GM21360 (cell line): ENCODE data around the gene PCDHGA7.
"Not testable (repeated sequence)": the region's sequence is repeated elsewhere in the genome, so short reads cannot be mapped to it uniquely, and the experiment has no call there.

Experiments
- ATAC-seq: cut with Tn5 transposase; IDR thresholded peaks from one replicate; pipeline ENCODE4 v1.9.1; 2021; ENCODE audit warnings: mild to moderate bottlenecking, moderate library complexity; ENCODE audit not compliant: unreplicated experiment

The PCDHGA7 gene

GRCh38 chr5:141382469-141383294 lies at the start of gene PCDHGA7:
Gene PCDHGA7, plus strand, starts transcription at chr5:141382742. Its CDS starts 158 bp downstream, at chr5:141382900.
- peak; percentile 73 for ATAC-seq

GRCh38 chr5:141338538-141339306 lies 43.8 kb upstream of the PCDHGA7 start, which contains the start of gene PCDHGA2:
Gene PCDHGA2, plus strand, starts transcription at chr5:141338760.
- ATAC-seq, result peak; percentile 76

- ATAC-seq, result not testable (repeated sequence)
Measured at GRCh38 chr5:141340781-141341354, 41.7 kb upstream of the PCDHGA7 start.

- ATAC-seq, result no peak
Measured at GRCh38 chr5:141342773-141343172, 39.8 kb upstream of the PCDHGA7 start.

- ATAC-seq, result no peak
Measured at GRCh38 chr5:141343242-141343952, 39.1 kb upstream of the PCDHGA7 start, which contains the start of gene PCDHGA3. Gene PCDHGA3, plus strand, starts transcription at chr5:141343829. Its CDS starts 205 bp downstream, at chr5:141344034.

GRCh38 chr5:141343953-141344463 lies 38.5 kb upstream of the PCDHGA7 start:
- no peak for ATAC-seq

- no peak for ATAC-seq
Measured at GRCh38 chr5:141345327-141345726, 37.2 kb upstream of the PCDHGA7 start.

- ATAC-seq, result not testable (repeated sequence)
Measured at GRCh38 chr5:141346017-141346416, 36.5 kb upstream of the PCDHGA7 start.

GRCh38 chr5:141349917-141350619 lies 32.5 kb upstream of the PCDHGA7 start, which contains the start of gene PCDHGB1:
Gene PCDHGB1, plus strand, starts transcription at chr5:141350099. Its CDS starts 162 bp downstream, at chr5:141350261.
- no peak for ATAC-seq

GRCh38 chr5:141351591-141351990 lies 31.0 kb upstream of the PCDHGA7 start:
- no peak for ATAC-seq

GRCh38 chr5:141354900-141355469 lies 27.6 kb upstream of the PCDHGA7 start, which contains the start of gene PCDHGA4:
Gene PCDHGA4, plus strand, starts transcription at chr5:141355021. Its CDS starts 87 bp downstream, at chr5:141355108.
- ATAC-seq, result no peak

- ATAC-seq, result no peak
Measured at GRCh38 chr5:141355641-141356040, 26.9 kb upstream of the PCDHGA7 start.

- no peak for ATAC-seq
Measured at GRCh38 chr5:141356133-141356532, 26.4 kb upstream of the PCDHGA7 start.

GRCh38 chr5:141356950-141357349 lies 25.6 kb upstream of the PCDHGA7 start:
- no peak for ATAC-seq

- peak; percentile 62 for ATAC-seq
Measured at GRCh38 chr5:141359790-141360426, 22.6 kb upstream of the PCDHGA7 start, which contains the start of gene PCDHGB2. Gene PCDHGB2, plus strand, starts transcription at chr5:141359994. Its CDS starts 142 bp downstream, at chr5:141360136.

- ATAC-seq, result no peak
Measured at GRCh38 chr5:141360685-141361084, 21.9 kb upstream of the PCDHGA7 start.

GRCh38 chr5:141362719-141363118 lies 19.8 kb upstream of the PCDHGA7 start:
- no peak for ATAC-seq

- ATAC-seq, result no peak
Measured at GRCh38 chr5:141363952-141364660, 18.4 kb upstream of the PCDHGA7 start, which contains the start of gene PCDHGA5. Gene PCDHGA5, plus strand, starts transcription at chr5:141364162. Its CDS starts 169 bp downstream, at chr5:141364331.
